Karpas-422 (cell line): ENCODE results near the gene NDUFB2. TPM values are rescaled to one million over a fixed set of nuclear protein-coding genes. Genes with fewer than 3 reads are reported as not detected.

ENCODE experiments used
- DNase-seq: peaks from one replicate; pipeline ENCODE4 v3.0.0-alpha.2; 2015
- H2AFZ ChIP-seq: fragments of 200-600 bp; sonication (generic); 2 replicates; pipeline ENCODE4 v1.6.1; 2014; ENCODE audit warnings: antibody characterized with exemption, low read length, mixed read lengths
- H3K27ac ChIP-seq: fragments of 200-600 bp; sonication (generic); 2 replicates; pipeline ENCODE4 v1.5.1; 2014; ENCODE audit warnings: mild to moderate bottlenecking, low read length, moderate library complexity
- H3K27me3 ChIP-seq: fragments of 200-600 bp; sonication (generic); 2 replicates; pipeline ENCODE4 v1.6.1; 2014; ENCODE audit warnings: low read length, mixed read lengths
- H3K36me3 ChIP-seq: fragments of 200-600 bp; sonication (generic); 2 replicates; pipeline ENCODE4 v1.6.1; 2014; ENCODE audit warnings: low read length, mixed read lengths; ENCODE audit not compliant: insufficient read depth
- H3K4me1 ChIP-seq: fragments of 200-600 bp; sonication (generic); 2 replicates; pipeline ENCODE4 v1.6.1; 2014; ENCODE audit warnings: mild to moderate bottlenecking, low read length, mixed read lengths
- H3K4me2 ChIP-seq: fragments of 200-600 bp; sonication (generic); 2 replicates; pipeline ENCODE4 v1.6.1; 2014; ENCODE audit warnings: low read length, low read depth, mild to moderate bottlenecking; ENCODE audit not compliant: poor library complexity, severe bottlenecking
- H3K4me3 ChIP-seq: fragments of 200-600 bp; sonication (generic); 2 replicates; pipeline ENCODE4 v1.5.1; 2014; ENCODE audit warnings: mild to moderate bottlenecking, antibody characterized with exemption, low read length, mixed read lengths
- H3K79me2 ChIP-seq: fragments of 200-600 bp; sonication (generic); 2 replicates; pipeline ENCODE4 v1.6.1; 2014; ENCODE audit warnings: mild to moderate bottlenecking, low read length, mixed read lengths
- H3K9ac ChIP-seq: fragments of 200-600 bp; sonication (generic); 2 replicates; pipeline ENCODE4 v1.6.0; 2014; ENCODE audit warnings: low read length
- H3K9me2 ChIP-seq: fragments of 200-600 bp; sonication (generic), shearing (Covaris generic); replicated peaks from 2 replicates; pipeline ENCODE4 v1.6.0; 2014; ENCODE audit warnings: mild to moderate bottlenecking, low read length, moderate library complexity; ENCODE audit not compliant: insufficient read depth
- H3K9me3 ChIP-seq: fragments of 300-700, 200-600 bp; sonication (generic); 2 replicates; pipeline ENCODE4 v1.6.1; 2014; ENCODE audit warnings: low read length, mixed read lengths
- H4K20me1 ChIP-seq: fragments of 200-600 bp; sonication (generic); 2 replicates; pipeline ENCODE4 v1.6.1; 2014; ENCODE audit warnings: mild to moderate bottlenecking, antibody characterized with exemption, low read length, low read depth; ENCODE audit not compliant: insufficient read depth
- total RNA-seq: library from RNA; depleted of rRNA; stranded (reverse); fragments of >200 nt; shearing (Covaris generic); gene quantifications from 2 replicates; pipeline ENCODE4 v1.2.3, GENCODE V29; 2014; ENCODE audit warnings: low replicate concordance; rRNA removed

Gene NDUFB2
- total RNA-seq, result 297 and 328 TPM in 2 replicates

DNA sequence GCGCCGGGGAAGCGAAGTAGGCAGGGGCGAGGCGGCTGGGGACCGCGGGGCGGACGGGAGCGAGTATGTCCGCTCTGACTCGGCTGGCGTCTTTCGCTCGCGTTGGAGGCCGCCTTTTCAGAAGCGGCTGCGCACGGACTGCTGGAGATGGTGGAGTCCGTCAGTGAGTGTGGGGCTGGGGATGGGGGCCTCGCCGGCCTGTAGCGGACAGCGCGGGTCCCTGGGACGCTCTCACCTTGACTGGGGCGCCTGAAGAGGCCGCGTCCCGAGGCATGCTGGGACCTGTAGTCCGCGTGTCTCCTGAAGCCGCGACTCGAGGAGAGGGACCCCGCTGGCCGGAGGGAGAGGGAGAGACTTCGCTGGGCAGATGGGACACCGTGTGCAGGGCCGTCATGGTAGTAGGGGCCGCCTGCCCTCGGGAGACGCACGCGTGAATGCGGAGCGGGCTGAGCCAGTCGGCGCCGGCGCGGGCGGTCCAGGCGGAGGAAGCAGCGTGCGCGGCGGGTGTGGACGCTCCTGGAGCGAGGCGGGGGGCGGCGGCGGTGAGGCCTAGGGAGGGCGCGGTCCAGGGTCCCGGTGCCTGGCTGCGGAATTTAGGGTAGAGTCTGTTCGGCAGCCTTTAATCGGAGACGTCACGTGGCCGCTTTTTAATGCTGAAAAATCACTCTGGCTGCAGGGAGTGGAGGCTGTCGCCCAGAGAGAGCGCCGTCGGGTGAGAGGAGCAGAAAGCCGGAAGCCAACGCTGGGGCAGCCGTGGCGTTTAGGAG, at the start of gene NDUFB2:
Gene NDUFB2, plus strand, starts transcription at position 29 of the 767 bp plus-strand sequence. Its CDS starts 37 bp downstream, at position 66.
- peak within 1 kb of the TSS; percentile 84 for H3K9ac ChIP-seq
- peaks cover 52% of the 10 kb centered on the region for H3K79me2 ChIP-seq
- DNase-seq, result peak; percentile 89
- peaks cover 11% of the 10 kb centered on the region; the same call in 1 of the 2 replicates for H4K20me1 ChIP-seq
- H3K4me1 ChIP-seq, result peaks cover 18% of the 10 kb centered on the region
- H3K27me3 ChIP-seq, result no peaks in the 10 kb centered on the region
- no peaks in the 10 kb centered on the region for H3K9me2 ChIP-seq
- peak within 1 kb of the TSS; percentile 80 for H3K4me2 ChIP-seq
- peak within 1 kb of the TSS; percentile 81 for H3K4me3 ChIP-seq
- 0 out of 2 replicates have a peak, but pooled peaks cover 4% of the 10 kb centered on the region for H3K36me3 ChIP-seq
- H2AFZ ChIP-seq, result peak within 1 kb of the TSS; percentile 86; the same call in 1 of the 2 replicates
- H3K9me3 ChIP-seq, result no peaks in the 10 kb centered on the region
- H3K27ac ChIP-seq, result peak within 1 kb of the TSS; percentile 55; the same call in 1 of the 2 replicates

GRCh38 chr7:140646931-140647647, 49.4 kb upstream of the NDUFB2 start:
- no peak overlapping the region for H3K4me3 ChIP-seq
- H3K27me3 ChIP-seq, result no peaks in the 10 kb centered on the region
- H2AFZ ChIP-seq, result no peak overlapping the region
- no peaks in the 10 kb centered on the region for H3K4me1 ChIP-seq
- DNase-seq, result peak; percentile 55
- no peaks in the 10 kb centered on the region for H4K20me1 ChIP-seq
- no peaks in the 10 kb centered on the region for H3K36me3 ChIP-seq
- no peak overlapping the region for H3K27ac ChIP-seq
- no peak overlapping the region for H3K9ac ChIP-seq
- no peaks in the 10 kb centered on the region for H3K79me2 ChIP-seq
- H3K4me2 ChIP-seq, result no peak overlapping the region
- H3K9me3 ChIP-seq, result no peaks in the 10 kb centered on the region
- no peaks in the 10 kb centered on the region for H3K9me2 ChIP-seq

DNA sequence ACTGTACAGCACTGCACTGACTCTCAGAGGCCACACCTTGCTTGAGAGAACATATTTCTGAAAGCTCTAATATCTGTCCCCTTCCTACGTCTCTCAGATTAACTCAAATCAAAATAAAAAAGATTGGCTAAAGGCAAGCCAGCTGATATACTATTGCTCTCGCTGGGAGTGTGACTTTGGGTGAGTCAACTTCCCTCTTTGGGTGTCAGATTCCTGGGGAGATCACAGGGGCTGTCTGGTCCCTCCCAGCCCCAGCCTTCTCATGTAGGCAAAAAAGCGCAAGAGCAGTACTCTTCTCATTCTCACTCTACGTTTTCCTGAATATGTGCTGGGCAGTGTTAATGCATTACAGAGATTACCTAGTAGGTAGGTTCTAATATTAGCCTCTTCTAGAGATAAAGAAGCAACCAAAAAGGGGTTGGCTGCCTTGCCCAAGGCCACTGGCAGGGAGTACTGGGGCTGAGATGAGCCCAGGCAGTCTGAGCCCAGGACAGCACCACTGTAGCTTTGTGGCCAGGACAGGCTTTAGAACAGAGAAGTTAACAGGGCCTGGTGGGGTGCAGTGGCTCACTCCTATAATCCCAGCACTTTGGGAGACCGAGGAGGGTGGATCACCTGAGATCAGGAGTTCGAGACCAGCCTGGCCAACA, 46.8 kb upstream of the NDUFB2 start:
- H3K27ac ChIP-seq, result no peak overlapping the region
- H3K9me2 ChIP-seq, result no peaks in the 10 kb centered on the region
- no peaks in the 10 kb centered on the region for H3K79me2 ChIP-seq
- H3K4me1 ChIP-seq, result no peaks in the 10 kb centered on the region
- H3K9me3 ChIP-seq, result no peaks in the 10 kb centered on the region
- H3K4me3 ChIP-seq, result no peak overlapping the region
- no peak overlapping the region for H2AFZ ChIP-seq
- no peak overlapping the region for H3K9ac ChIP-seq
- H3K27me3 ChIP-seq, result no peaks in the 10 kb centered on the region
- H3K36me3 ChIP-seq, result no peaks in the 10 kb centered on the region
- no peak for DNase-seq
- H4K20me1 ChIP-seq, result no peaks in the 10 kb centered on the region
- H3K4me2 ChIP-seq, result no peak overlapping the region

- Histone ChIP-seq H3K27me3 (no peaks in the 10 kb centered on the region), H3K9me2 (no peaks in the 10 kb centered on the region), H3K36me3 (no peaks in the 10 kb centered on the region), H3K9me3 (no peaks in the 10 kb centered on the region), H3K27ac (no peak overlapping the region), H3K9ac (no peak overlapping the region), H4K20me1 (no peaks in the 10 kb centered on the region), H3K4me3 (no peak overlapping the region), H2AFZ (no peak overlapping the region), H3K79me2 (no peaks in the 10 kb centered on the region), H3K4me2 (no peak overlapping the region), H3K4me1 (no peaks in the 10 kb centered on the region)
- no peak for DNase-seq
Observed at GRCh38 chr7:140650367-140650766, 46.1 kb upstream of the NDUFB2 start.

DNA sequence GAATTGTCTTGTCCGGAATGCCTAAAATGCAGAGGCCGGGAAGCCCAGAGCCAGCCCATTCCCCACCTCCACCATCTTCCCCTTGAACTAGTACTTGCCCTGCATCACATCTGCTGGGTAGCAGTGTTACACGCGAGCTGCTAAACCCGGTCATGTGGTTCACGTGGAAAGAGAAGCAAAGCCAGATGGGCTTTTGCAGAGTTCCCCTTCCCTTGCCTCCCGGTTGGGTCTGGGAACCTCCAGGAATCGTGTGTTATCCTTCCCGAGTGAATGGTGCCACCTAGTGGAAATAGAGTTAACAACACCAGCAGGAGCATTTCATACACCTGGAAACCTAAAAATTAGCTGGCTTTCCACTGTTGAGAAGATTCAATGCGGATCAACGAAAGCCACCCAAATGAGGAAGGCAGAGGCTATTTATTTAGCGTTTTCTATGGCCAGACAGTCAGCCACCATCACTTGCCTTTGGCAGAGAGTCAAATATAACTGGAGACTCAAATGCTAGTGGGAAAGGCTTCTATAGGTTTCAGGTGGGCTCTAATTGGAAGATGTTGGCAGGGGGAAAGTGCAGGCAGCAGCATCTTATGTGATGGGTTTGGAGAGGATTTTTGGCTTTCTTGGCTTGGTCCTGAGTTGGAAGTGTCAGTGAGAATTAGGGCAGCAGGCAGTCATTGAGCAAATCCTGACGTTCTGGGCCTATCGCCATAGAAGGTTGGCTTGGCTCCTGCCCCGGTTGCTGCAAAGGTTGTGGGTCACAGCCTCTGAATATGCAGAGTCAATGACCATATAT, 43.0 kb upstream of the NDUFB2 start:
- no peak overlapping the region for H3K27ac ChIP-seq
- H3K9me3 ChIP-seq, result no peaks in the 10 kb centered on the region
- no peaks in the 10 kb centered on the region for H3K79me2 ChIP-seq
- H3K9me2 ChIP-seq, result no peaks in the 10 kb centered on the region
- H3K4me3 ChIP-seq, result no peak overlapping the region
- no peaks in the 10 kb centered on the region for H3K27me3 ChIP-seq
- no peaks in the 10 kb centered on the region for H3K36me3 ChIP-seq
- no peaks in the 10 kb centered on the region for H4K20me1 ChIP-seq
- DNase-seq, result peak; percentile 72
- no peak overlapping the region for H3K9ac ChIP-seq
- peaks cover 12% of the 10 kb centered on the region for H3K4me1 ChIP-seq
- H3K4me2 ChIP-seq, result no peak overlapping the region
- H2AFZ ChIP-seq, result no peak overlapping the region

- H3K36me3 ChIP-seq, result no peaks in the 10 kb centered on the region
- H2AFZ ChIP-seq, result no peak overlapping the region
- no peaks in the 10 kb centered on the region for H3K9me2 ChIP-seq
- H3K4me3 ChIP-seq, result no peak overlapping the region
- no peak overlapping the region for H3K4me2 ChIP-seq
- no peaks in the 10 kb centered on the region for H4K20me1 ChIP-seq
- no peak overlapping the region for H3K27ac ChIP-seq
- H3K4me1 ChIP-seq, result peaks cover 12% of the 10 kb centered on the region
- no peaks in the 10 kb centered on the region for H3K79me2 ChIP-seq
- H3K9me3 ChIP-seq, result no peaks in the 10 kb centered on the region
- no peak overlapping the region for H3K9ac ChIP-seq
- no peaks in the 10 kb centered on the region for H3K27me3 ChIP-seq
- no peak for DNase-seq
Observed at GRCh38 chr7:140654109-140654387, 42.5 kb upstream of the NDUFB2 start.

DNA sequence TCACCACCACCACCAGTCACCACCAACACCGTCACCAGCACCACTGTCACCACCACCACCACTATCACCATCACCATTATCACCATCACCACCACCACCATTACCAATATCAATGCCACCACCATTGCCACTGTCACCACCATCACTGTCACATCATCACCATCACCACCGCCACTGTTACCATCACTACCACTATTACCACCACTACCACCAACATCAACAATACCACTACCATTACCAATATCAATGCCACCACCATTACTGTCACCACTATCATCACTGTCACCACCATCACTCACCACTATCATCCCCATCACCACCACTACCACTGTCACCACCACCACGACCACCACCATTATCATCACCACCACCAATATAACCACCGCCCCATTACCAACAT, 41.8 kb upstream of the NDUFB2 start:
- H2AFZ ChIP-seq, result no peak overlapping the region
- no peaks in the 10 kb centered on the region for H3K9me2 ChIP-seq
- H3K4me3 ChIP-seq, result no peak overlapping the region
- H3K9ac ChIP-seq, result no peak overlapping the region
- H3K4me1 ChIP-seq, result peaks cover 12% of the 10 kb centered on the region
- H3K27ac ChIP-seq, result no peak overlapping the region
- H3K27me3 ChIP-seq, result no peaks in the 10 kb centered on the region
- no peak overlapping the region for H3K4me2 ChIP-seq
- H4K20me1 ChIP-seq, result no peaks in the 10 kb centered on the region
- no peaks in the 10 kb centered on the region for H3K36me3 ChIP-seq
- no peaks in the 10 kb centered on the region for H3K9me3 ChIP-seq
- DNase-seq, result no peak
- no peaks in the 10 kb centered on the region for H3K79me2 ChIP-seq
